ENCODE data around the gene PGGHG.
A peak's percentile ranks its signal among the peaks of the same experiment; 100 is the strongest.

PGGHG gene

GRCh38 chr11:269146-269890 is 19.6 kb upstream of the PGGHG start:
- DNase-seq, result peak; percentile 83 to 97 (median 91)

GRCh38 chr11:270451-271318 is 18.2 kb upstream of the PGGHG start:
- no peak for DNase-seq

- DNase-seq, result no peak
Observed at GRCh38 chr11:271319-271715, 17.6 kb upstream of the PGGHG start.

- DNase-seq, result no peak
Observed at GRCh38 chr11:272195-272930, 16.6 kb upstream of the PGGHG start.

GRCh38 chr11:272931-273198 is 16.1 kb upstream of the PGGHG start:
- no peak for DNase-seq

GRCh38 chr11:276219-276618 is 12.7 kb upstream of the PGGHG start:
- DNase-seq, result no peak

- DNase-seq, result no peak
Observed at GRCh38 chr11:278001-278951, 10.7 kb upstream of the PGGHG start, which contains the start of gene NLRP6. Gene NLRP6 (plus strand): TSS chr11:278407. CDS start chr11:278570, 163 bp downstream.

GRCh38 chr11:279040-279965 is 9.6 kb upstream of the PGGHG start:
- peak in 3 of 4 experiments; percentile 24 to 63 (median 54) for DNase-seq

GRCh38 chr11:279966-280705 is 8.8 kb upstream of the PGGHG start:
- peak; percentile 40 to 84 (median 61) for DNase-seq

GRCh38 chr11:280706-281485 is 8.0 kb upstream of the PGGHG start:
- peak in 3 of 4 experiments; percentile 34 to 58 (median 53) for DNase-seq

- DNase-seq, result no peak
Observed at GRCh38 chr11:281486-282161, 7.3 kb upstream of the PGGHG start.

- no peak for DNase-seq
Observed at GRCh38 chr11:282171-282570, 6.8 kb upstream of the PGGHG start.

- peak in 3 of 4 experiments; percentile 2 to 38 (median 35) for DNase-seq
Observed at GRCh38 chr11:282630-283360, 6.1 kb upstream of the PGGHG start.

- peak in 1 of 4 experiments; percentile 2 for DNase-seq
Observed at GRCh38 chr11:283405-284104, 5.4 kb upstream of the PGGHG start.

GRCh38 chr11:284105-285020 is 4.6 kb upstream of the PGGHG start:
- DNase-seq, result peak in 1 of 4 experiments; percentile 1
